Ascending aorta (tissue), 2 donors: Measurements from ENCODE around the gene NXPH4. TPM values are rescaled to one million over a fixed set of nuclear protein-coding genes. Genes with fewer than 3 reads are reported as not detected.

Source experiments
- DNase-seq, 2 donors: peaks; one replicate each; pipeline ENCODE4 v3.0.0-alpha.2; 2019; ENCODE audit warnings: low spot score in 2 of 2
- H3K27ac ChIP-seq, 2 donors: fragments of 200-600 bp; sonication (generic); one replicate each; pipeline ENCODE4 v1.5.1; 2016 to 2017; ENCODE audit warnings: mild to moderate bottlenecking in 1 of 2
- H3K27me3 ChIP-seq: fragments of 200-600 bp; sonication (generic); one replicate; pipeline ENCODE4 v1.5.1; 2017
- H3K36me3 ChIP-seq, 2 donors: fragments of 200-600 bp; sonication (generic); one replicate each; pipeline ENCODE4 v1.5.1; 2016
- H3K4me1 ChIP-seq, 2 donors: fragments of 200-600 bp; sonication (generic); one replicate each; pipeline ENCODE4 v1.5.1; 2016 to 2017; ENCODE audit warnings: mild to moderate bottlenecking in 1 of 2
- H3K4me3 ChIP-seq, 2 donors: fragments of 200-600 bp; sonication (generic); one replicate each; pipeline ENCODE4 v1.5.1; 2016 to 2017; ENCODE audit warnings: mild to moderate bottlenecking in 1 of 2
- H3K9me3 ChIP-seq, 2 donors: fragments of 200-600 bp; sonication (generic); one replicate each; pipeline ENCODE4 v1.5.1; 2016
- intact Hi-C: fragments of 100-400 bp; cut with DNase I; formaldehyde crosslinking; loops from one replicate; pipeline ENCODE4 v1.15.1; 2023
- total RNA-seq: library from RNA; depleted of rRNA; stranded (reverse); fragments of >200 nt; gene quantifications from one replicate; pipeline ENCODE4 v1.1.0, GENCODE V29; 2016
- TF ChIP-seq, protein P1 (sequence below), 3 experiments: fragments of 200-600 bp in 2 of 3; fragments of 450-650 bp in 1 of 3; sonication (generic) in 2 of 3; IDR thresholded peaks; one replicate each; pipeline ENCODE4 v1.5.1; 2016 to 2019; ENCODE audit warnings: antibody characterized with exemption in 3 of 3, mild to moderate bottlenecking in 1 of 3, moderate library complexity in 1 of 3

Gene NXPH4
- total RNA-seq, 1 donor from 2014 or later, result not detected

DNA sequence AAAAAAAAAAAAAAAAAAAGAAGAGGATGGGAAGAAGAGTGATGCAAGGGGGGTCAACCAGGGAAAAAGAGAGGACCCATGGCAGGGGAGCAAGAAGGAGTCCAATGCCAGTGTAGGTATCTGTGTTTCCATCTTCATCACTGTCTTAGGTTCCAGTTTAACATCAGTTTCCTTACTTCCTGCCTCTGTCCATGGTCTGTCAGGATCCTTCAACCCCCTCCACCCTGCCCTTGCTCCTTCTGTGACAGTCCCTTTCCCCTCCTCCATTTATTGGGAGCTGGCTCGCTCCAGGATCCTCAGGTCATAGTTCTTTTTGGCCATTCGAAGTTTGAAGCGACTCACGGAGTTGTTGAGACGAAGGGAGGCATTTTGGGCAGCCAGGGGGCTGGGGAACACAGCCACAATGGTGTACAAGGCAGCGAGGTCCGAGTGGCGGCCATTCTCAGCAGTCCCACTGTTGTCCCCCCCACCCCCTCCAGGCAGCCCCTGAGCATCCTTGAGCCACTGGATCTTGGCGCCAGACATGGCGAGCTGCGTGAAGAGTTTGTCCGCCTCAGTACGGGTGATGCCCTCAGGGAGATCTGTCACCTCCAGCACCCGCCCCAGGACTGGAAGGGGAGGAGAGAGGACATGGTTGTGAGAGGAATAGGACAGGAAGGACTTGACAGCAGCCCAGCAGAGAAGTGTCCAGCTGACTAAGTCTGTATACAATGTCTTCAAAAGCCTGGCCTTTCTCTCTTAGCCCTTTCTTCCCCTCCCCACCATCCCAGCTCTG is 38.1 kb downstream of the NXPH4 start:
- DNase-seq, result no peak
- Histone ChIP-seq H3K4me1 (no peaks in the 10 kb centered on the region), H3K9me3 (no peaks in the 10 kb centered on the region), H3K27me3 (no peaks in the 10 kb centered on the region), H3K27ac (no peak overlapping the region), H3K4me3 (no peak overlapping the region), H3K36me3 (peaks cover 38 to 49% of the 10 kb centered on the region in 2 donors)
- intact Hi-C loops, result no loop called here
- TF ChIP-seq, protein P1, sequence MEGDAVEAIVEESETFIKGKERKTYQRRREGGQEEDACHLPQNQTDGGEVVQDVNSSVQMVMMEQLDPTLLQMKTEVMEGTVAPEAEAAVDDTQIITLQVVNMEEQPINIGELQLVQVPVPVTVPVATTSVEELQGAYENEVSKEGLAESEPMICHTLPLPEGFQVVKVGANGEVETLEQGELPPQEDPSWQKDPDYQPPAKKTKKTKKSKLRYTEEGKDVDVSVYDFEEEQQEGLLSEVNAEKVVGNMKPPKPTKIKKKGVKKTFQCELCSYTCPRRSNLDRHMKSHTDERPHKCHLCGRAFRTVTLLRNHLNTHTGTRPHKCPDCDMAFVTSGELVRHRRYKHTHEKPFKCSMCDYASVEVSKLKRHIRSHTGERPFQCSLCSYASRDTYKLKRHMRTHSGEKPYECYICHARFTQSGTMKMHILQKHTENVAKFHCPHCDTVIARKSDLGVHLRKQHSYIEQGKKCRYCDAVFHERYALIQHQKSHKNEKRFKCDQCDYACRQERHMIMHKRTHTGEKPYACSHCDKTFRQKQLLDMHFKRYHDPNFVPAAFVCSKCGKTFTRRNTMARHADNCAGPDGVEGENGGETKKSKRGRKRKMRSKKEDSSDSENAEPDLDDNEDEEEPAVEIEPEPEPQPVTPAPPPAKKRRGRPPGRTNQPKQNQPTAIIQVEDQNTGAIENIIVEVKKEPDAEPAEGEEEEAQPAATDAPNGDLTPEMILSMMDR (IDR thresholded peaks at IDR 0.05), result no peak

DNA sequence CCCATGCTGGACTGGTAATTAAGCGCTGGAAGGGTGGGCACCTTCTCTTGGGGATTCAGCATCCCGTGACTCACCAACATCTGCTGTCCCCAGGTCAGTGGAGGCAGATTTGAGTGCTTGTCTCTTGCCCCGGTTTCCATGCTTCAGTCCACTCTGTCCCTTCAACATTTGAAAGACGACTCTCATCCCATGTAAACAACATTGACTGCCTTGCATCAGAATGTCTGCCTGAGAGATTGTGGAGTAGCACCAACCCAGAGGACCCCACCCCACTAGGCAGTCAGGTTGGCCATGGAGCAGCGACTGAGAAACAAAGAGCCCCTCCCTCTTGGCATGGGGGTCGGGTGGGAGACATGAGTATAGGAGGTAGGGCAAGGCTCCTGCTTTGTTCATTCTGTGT is 39.3 kb downstream of the NXPH4 start:
- intact Hi-C loops, result no loop called here
- H3K36me3 ChIP-seq, result peaks cover 38 to 59% of the 10 kb centered on the region in 2 donors
- H3K4me3 ChIP-seq, result no peak overlapping the region

DNA sequence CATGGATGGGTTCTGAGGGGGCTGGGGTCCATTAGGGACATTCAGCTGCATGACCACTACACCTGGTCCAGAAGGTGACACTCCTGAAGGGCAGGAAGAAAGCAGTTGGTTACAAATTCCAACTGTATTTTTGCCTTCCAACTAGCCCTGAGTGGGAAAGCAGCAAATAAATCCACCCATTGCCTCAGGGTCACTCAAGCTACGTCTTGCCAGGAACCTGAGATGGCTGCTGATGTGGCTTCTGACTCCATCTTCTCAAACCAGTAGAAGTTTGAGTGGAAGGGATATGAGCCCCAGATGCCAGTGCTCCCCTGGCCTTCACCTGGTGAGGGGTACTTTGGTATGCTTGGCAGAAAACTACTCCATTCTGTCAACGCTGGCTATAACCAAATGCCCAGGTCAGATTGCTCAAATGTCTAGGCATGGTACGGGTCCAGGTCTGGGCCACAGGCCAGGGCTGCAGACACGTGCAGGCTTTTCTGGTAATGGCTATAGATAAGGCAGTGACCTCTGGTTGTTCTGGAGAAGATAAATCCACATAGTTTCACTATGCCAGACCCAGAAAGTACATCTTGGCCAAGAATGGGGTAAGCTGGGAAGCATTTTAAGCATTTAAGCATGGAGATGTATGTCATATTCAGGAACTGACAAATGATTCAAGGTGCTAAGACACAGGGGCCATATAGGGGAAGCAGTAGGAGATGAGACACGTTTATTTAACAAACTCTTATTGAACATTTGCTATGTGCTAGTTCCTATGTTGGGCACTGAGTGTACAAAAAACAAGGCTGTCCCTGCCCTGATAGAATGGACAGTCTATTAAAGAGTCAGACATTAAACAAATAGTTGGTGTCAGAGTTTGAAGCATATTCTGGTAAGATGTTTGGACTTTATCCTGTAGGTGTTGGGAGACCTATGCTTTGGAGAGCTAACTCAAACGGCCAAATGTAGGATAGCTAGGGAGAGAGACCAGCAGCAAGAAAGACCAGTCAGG is 42.7 kb downstream of the NXPH4 start:
- H3K27me3 ChIP-seq, result no peaks in the 10 kb centered on the region
- H3K4me1 ChIP-seq, result no peaks in the 10 kb centered on the region
- no peak overlapping the region for H3K27ac ChIP-seq
- no peak for DNase-seq
- H3K9me3 ChIP-seq, result no peaks in the 10 kb centered on the region
- H3K36me3 ChIP-seq, result peaks cover 43 to 72% of the 10 kb centered on the region in 2 donors
- intact Hi-C loops, result no loop called here
- TF ChIP-seq, protein P1 (IDR thresholded peaks at IDR 0.05), result no peak
- no peak overlapping the region for H3K4me3 ChIP-seq

More for the DNA sequence above, 39.3 kb downstream of the NXPH4 start:
- no peaks in the 10 kb centered on the region for H3K9me3 ChIP-seq
- H3K4me1 ChIP-seq, result no peaks in the 10 kb centered on the region
- DNase-seq, result no peak
- H3K27me3 ChIP-seq, result no peaks in the 10 kb centered on the region
- TF ChIP-seq, protein P1 (IDR thresholded peaks at IDR 0.05), result no peak
- H3K27ac ChIP-seq, result no peak overlapping the region

DNA sequence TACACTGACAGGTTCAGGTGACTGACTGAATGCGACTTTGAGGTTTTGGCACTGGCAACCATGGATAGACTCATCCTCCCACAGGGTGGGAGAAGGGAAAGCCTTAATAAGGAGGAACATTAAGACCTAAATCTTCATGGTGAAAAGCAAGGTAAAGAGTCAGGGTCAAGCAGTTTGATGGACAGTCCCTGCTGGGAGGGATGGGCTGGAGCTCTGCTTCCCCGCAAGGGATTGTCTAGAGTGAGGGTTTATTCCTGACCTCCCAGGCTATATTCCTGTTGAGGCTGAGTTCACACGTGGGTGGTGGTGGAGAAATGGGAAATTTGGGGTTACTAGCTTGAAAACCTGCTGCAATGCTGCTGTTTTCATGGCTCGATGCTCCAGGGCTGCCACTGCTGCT is 43.8 kb downstream of the NXPH4 start:
- Histone ChIP-seq H3K4me3 (no peak overlapping the region), H3K9me3 (no peaks in the 10 kb centered on the region), H3K36me3 (peaks cover 36 to 65% of the 10 kb centered on the region in 2 donors), H3K27ac (no peak overlapping the region), H3K27me3 (no peaks in the 10 kb centered on the region), H3K4me1 (no peaks in the 10 kb centered on the region)
- intact Hi-C loops, result no loop called here
- DNase-seq, result no peak
- TF ChIP-seq, protein P1 (IDR thresholded peaks at IDR 0.05), result no peak

DNA sequence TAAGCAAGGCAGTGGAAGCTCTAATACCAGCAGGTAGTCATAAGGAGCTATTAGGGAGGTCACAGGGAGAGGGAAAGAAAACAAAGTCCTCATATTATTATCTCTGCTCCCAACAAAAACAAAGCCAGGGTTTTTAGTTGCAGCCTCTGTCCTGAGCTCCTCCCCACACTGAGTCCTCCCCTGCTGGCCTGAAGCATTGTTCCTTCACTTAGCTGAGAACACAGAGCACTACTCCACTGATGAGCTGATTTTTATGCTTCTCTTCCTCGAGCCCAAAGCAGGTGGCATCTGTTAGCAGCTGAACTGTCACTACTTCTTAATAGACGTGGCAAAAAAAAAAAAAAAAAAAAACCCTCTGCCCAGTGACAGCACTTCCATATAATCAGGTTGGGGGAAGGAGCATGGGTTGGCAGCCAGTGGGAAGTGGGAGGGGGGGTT is 44.9 kb downstream of the NXPH4 start:
- intact Hi-C loops, result no loop called here
- H3K27me3 ChIP-seq, result no peaks in the 10 kb centered on the region
- H3K9me3 ChIP-seq, result no peaks in the 10 kb centered on the region
- no peaks in the 10 kb centered on the region for H3K4me1 ChIP-seq
- H3K36me3 ChIP-seq, result peaks cover 32 to 66% of the 10 kb centered on the region in 2 donors
- DNase-seq, result no peak
- no peak overlapping the region for H3K4me3 ChIP-seq
- no peak overlapping the region for H3K27ac ChIP-seq
- TF ChIP-seq, protein P1 (IDR thresholded peaks at IDR 0.05), result no peak
